GM20000 (cell line): ENCODE results near the gene MTMR11.

Experiments used
- DNase-seq: peaks from one replicate; pipeline ENCODE4 v3.0.0; 2012; ENCODE audit warnings: low spot score
- TF ChIP-seq, protein P1 (sequence below): IDR thresholded peaks from 2 replicates; pipeline ENCODE4 v1.5.1; 2012; ENCODE audit warnings: mild to moderate bottlenecking, control low read depth; ENCODE audit errors: extremely low read depth, missing control alignments

MTMR11 gene

DNA sequence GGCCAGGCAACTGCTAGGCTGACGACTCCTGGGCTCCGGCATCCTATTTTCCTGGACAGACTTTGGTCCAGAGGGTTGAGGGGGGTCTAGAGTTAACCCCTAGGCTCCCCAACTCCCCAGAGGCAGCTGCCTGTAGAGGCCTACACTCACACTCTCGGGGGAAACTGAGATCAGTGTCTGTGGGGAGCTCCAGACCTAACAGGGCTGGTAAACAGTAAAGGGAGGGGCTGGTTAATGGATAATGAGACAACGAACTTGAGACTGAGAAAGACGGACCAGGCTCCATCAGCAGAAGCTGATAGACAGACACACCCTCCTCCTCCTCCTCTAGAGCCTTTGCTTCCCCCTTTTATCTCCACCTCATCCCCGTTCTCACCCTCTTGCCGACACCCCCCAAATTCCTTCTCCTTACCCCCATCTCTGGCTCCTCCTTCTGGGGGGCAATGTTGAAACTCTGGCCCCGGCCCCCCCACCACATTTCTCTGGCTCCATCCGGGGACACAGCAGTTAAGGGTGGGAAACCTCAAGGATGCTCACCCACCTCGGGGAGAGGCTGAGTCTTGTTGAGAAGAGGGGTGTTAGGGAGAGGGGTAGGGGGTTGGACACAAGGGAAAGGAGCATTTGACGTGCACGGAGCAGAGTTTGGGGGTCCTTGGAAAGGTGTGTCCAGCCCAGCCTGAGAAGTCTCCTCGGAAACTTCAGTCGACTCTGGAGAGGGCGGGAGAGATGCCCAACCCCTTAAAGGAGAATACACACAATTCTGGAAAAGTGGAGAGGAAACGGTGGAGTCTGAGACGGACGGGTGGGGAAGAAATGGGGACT is at the start of gene MTMR11:
Gene MTMR11, minus strand, starts transcription at position 710 of the 822 bp plus-strand sequence. Its CDS starts 232 bp downstream, at position 478.
- no peak for DNase-seq
- TF ChIP-seq, protein P1, sequence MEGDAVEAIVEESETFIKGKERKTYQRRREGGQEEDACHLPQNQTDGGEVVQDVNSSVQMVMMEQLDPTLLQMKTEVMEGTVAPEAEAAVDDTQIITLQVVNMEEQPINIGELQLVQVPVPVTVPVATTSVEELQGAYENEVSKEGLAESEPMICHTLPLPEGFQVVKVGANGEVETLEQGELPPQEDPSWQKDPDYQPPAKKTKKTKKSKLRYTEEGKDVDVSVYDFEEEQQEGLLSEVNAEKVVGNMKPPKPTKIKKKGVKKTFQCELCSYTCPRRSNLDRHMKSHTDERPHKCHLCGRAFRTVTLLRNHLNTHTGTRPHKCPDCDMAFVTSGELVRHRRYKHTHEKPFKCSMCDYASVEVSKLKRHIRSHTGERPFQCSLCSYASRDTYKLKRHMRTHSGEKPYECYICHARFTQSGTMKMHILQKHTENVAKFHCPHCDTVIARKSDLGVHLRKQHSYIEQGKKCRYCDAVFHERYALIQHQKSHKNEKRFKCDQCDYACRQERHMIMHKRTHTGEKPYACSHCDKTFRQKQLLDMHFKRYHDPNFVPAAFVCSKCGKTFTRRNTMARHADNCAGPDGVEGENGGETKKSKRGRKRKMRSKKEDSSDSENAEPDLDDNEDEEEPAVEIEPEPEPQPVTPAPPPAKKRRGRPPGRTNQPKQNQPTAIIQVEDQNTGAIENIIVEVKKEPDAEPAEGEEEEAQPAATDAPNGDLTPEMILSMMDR: no peak

- peak; percentile 12 for DNase-seq
- TF ChIP-seq, protein P1: no peak
These were observed 43.4 kb upstream of the MTMR11 start for GRCh38 chr1:149979972-149980540.

DNA sequence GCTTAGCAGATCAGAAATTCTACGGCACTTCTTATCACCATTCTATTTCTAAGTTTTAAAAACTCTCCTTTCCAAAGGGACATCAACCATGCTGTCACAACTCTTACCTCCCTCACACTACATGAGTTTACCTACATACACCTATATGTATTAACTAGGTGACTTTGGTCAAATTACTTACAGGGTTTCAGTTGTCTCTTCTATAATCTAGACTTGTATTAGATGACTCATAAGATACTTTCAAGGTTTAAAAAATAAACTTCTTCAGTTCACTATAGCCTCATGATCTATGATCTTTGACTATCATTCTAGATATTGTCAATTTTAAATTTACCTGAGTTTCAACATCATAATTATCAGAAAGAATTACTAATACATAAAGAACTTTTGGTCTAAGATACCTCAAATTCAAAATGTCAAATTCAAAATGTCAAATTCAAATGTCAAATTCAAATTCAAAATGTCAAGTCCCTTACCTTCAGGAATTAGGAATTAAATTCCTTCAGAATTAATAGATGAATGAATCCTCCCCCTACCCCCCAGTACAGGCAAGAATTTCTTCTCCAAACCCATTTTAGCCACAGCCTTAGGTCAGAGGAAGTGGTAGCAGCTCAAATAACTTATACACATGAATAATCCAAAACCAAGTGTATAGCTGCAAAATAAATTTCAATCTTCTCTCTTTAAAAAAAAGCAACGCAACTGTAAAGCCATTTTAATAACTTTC is 42.7 kb upstream of the MTMR11 start:
- TF ChIP-seq, protein P1: no peak
- DNase-seq: peak; percentile 15

GRCh38 chr1:149978547-149979023 is 41.9 kb upstream of the MTMR11 start:
- no peak for DNase-seq
- TF ChIP-seq, protein P1: no peak

- DNase-seq: no peak
- TF ChIP-seq, protein P1: no peak
These were observed 40.7 kb upstream of the MTMR11 start for GRCh38 chr1:149977345-149977744.

GRCh38 chr1:149972547-149972946 is 35.9 kb upstream of the MTMR11 start:
- TF ChIP-seq, protein P1: no peak
- DNase-seq: no peak

- TF ChIP-seq, protein P1: no peak
These were observed 31.0 kb upstream of the MTMR11 start for GRCh38 chr1:149967646-149968045.

More at GRCh38 chr1:149967646-149968045, 31.0 kb upstream of the MTMR11 start:
- no peak for DNase-seq
